GM08714 (cell line): ENCODE measurements around the gene CDK6.

ENCODE experiments used
- H3K4me3 ChIP-seq: fragments of 200-500 bp; sonication (Bioruptor generic); 2 replicates; pipeline ENCODE4 v1.5.1; 2014; ENCODE audit warnings: mild to moderate bottlenecking, low read length, inconsistent platforms
- ZNF274 ChIP-seq: IDR thresholded peaks from 2 replicates; pipeline ENCODE4 v1.6.1; 2012; ENCODE audit warnings: mild to moderate bottlenecking, low read depth, low read length

CDK6 gene

GRCh38 chr7:92706563-92706962 is 129.8 kb downstream of the CDK6 start:
- TF ChIP-seq ZNF274 = no peak

DNA sequence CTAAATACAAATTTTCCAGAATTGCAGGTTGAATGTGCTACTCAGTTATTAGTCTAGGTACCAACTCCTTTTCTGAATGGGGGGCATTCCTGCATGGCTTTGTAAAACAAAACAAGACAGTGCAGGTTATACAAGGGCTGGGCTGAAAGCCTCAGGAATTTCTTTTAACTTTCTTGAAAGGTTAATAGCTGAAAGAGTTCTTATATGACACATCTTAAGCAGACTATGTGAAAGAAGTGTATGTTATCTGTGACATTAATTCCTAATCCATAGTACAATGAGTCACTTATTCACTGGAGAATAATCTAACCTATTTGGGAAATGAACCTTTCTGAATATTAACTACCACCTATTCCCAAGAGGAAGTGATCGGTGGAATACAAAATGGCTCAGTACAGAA is 130.5 kb downstream of the CDK6 start:
- TF ChIP-seq ZNF274 = no peak
- H3K4me3 ChIP-seq = no peak overlapping the region

More at GRCh38 chr7:92706563-92706962, 129.8 kb downstream of the CDK6 start:
- no peak overlapping the region for H3K4me3 ChIP-seq

DNA sequence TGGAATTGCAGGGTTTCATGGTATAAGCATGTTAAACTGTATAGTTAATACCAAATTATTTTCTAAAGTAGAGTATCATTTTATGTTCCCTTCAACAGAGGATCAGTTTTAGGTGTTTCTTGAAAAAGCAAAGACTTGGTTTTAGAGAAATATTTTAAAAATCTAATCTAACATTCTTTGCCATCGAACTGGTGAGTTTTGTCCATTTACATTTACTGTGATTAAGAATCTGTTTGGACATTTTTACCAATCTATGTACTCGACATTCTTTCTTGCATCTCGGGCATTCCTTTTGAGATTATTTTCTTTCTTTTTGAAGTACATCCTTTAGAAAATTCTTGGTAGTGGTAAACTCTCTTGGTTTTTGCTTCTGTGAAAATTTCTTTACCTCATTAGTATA is 131.5 kb downstream of the CDK6 start:
- TF ChIP-seq ZNF274 = no peak
- H3K4me3 ChIP-seq = no peak overlapping the region

- H3K4me3 ChIP-seq = no peak overlapping the region
- no peak for TF ChIP-seq ZNF274
Observed at GRCh38 chr7:92702535-92702934, 133.8 kb downstream of the CDK6 start.

DNA sequence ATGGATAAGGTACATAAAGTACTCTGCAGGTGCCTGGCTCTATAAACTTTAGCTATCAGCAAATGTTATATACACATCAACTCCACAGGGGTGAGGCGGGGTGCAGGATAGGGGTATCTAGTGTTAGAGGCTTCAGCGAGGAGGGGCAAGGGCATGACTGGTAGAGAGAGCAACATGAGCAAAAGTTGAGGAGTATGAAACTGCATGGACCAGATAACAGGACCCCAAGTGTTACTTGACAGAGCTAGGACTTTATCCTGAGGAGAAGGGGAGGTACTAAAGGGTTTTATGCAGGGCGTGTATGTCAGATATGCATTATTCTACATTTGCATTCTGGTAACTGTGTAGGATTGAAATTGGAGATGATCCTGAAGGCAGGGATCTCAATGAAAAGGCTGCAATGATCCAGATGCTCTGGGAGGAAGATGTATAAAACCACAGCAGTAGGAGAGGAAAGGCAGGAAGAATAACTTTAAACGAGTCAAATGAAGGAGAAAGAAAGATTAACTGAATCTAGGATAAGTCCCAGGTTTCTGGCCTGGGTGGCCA is 136.3 kb downstream of the CDK6 start:
- H3K4me3 ChIP-seq = no peak overlapping the region
- no peak for TF ChIP-seq ZNF274

- H3K4me3 ChIP-seq = no peak overlapping the region
- TF ChIP-seq ZNF274 = no peak
Observed at GRCh38 chr7:92699560-92699959, 136.8 kb downstream of the CDK6 start.

GRCh38 chr7:92698237-92698841 is 138.0 kb downstream of the CDK6 start:
- no peak for TF ChIP-seq ZNF274
- no peak overlapping the region for H3K4me3 ChIP-seq

- TF ChIP-seq ZNF274 = no peak
- no peak overlapping the region for H3K4me3 ChIP-seq
Observed at GRCh38 chr7:92697414-92697813, 139.0 kb downstream of the CDK6 start.

DNA sequence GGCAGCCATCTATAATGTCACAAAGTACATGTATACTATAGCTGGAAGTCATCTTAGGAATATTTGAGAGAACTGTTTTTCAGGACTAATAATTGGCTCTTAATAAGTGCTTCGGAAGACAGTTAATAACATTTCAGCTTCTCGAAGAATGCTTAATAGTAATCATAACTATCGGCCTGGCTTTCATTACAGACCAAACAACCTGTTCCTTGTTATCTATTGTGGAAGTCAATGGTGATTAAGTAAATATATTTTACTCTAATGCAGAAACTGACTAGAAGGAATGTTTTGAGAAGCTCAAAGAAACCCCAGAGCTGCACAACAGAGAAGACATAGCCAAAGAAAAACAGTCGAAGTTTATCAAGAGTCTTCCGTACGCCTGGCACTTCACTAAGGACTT is 139.4 kb downstream of the CDK6 start:
- H3K4me3 ChIP-seq = no peak overlapping the region
- no peak for TF ChIP-seq ZNF274

DNA sequence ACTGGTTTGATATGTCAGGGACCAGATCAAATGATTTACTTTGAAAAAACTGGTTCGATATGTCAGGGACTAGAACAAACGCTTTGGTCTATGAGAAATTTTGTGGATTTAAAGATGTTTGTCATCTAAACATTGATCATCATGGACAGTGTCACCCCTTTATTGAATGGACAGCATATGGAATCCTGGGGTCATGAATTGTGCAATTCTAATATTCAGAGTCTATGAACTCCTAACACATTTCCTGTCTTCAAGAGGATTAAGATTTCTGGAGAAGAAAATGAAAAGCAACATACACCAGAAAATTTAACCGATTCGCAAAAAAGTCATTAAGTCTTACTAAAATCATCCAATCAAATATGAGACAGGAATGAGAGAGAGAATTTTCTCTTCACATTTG is 139.8 kb downstream of the CDK6 start:
- H3K4me3 ChIP-seq = no peak overlapping the region
- TF ChIP-seq ZNF274 = no peak

DNA sequence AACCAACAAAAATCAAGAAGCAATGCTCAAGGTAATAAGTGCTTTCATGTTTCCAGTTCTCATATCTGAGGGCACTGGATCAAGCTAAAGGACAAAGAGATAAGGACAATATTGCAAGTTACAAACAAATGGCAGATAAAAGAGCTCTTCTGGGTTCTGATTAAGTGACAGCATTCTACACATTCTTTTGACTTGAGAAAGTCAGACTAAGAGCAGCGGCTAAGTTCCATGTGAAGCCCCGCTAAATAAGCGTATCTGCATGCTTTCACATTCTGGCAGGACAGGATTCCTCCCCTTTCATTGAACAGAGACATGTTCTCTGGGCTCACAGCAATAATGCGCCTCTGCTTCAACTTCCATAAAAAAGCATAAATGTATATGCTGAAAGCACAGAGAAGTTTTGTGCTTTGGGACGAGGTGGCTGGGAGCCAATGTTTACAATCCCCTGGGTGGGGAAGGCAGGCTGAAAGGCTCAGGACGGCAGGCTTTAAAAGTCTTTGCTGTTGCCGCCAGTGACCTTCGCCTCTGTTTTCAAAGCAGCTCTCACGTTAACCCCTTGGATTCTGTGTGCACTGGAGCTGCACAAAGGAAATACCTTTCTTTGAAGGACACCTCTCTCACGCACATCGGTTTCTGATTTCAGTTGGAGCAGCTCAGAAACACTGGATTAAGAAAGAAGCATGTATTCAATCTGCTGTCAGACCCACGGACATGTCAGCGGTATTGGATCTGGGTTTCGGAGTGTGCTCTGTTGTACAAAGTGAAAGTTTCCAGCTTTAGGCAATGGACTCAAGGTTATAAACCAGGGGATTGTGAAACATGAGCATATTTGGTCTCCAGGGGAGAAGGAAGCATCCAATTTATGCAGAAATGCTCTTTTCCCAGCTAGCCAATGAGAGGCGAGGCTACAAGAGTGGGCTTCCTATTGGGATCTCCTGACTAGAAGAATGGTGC is 140.8 kb downstream of the CDK6 start:
- H3K4me3 ChIP-seq = peak overlapping the region; percentile 32
- TF ChIP-seq ZNF274 = no peak

GRCh38 chr7:92694211-92694610 is 142.2 kb downstream of the CDK6 start:
- TF ChIP-seq ZNF274 = no peak
- no peak overlapping the region for H3K4me3 ChIP-seq

DNA sequence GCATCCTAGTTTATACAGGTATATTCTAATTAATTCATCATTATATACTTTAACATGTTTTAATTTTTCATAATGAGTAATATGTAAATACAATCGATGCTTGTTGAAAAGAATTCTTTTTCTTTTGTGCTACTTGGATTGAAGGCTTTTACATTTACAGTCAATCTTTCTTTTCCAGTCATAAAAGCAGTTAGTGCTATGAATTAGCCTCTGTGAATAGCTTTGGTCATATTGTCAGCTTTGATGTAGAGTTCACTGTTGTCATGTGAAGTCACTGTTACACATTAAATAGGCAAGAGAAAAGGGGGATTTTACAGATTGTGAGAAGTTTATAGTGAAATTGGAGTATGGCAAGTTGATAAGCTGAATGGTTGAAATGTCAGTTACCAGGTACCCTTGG is 142.9 kb downstream of the CDK6 start:
- no peak for TF ChIP-seq ZNF274
- no peak overlapping the region for H3K4me3 ChIP-seq

GRCh38 chr7:92691578-92691977 is 144.8 kb downstream of the CDK6 start:
- TF ChIP-seq ZNF274 = no peak
- H3K4me3 ChIP-seq = no peak overlapping the region
